HEK293T (cell line): ENCODE measurements around the gene CSGALNACT2.

Source experiments
- CTCF ChIA-PET: fragments of 350-600 bp; formaldehyde crosslinking; extraction: SDS; loops from one replicate; lab custom pipeline; 2021; ENCODE audit warnings: antibody characterized with exemption, inconsistent platforms; lab: Yijun Ruan, JAX
- POLR2A ChIA-PET: fragments of 350-600 bp; formaldehyde crosslinking; extraction: SDS; loops from one replicate; lab custom pipeline; 2020; ENCODE audit warnings: antibody characterized with exemption, inconsistent platforms; lab: Yijun Ruan, JAX
- DNase-seq: peaks from one replicate; pipeline ENCODE4 v3.0.0; 2012; ENCODE audit warnings: mixed read lengths; ENCODE audit errors: extremely low spot score
- ARNT ChIP-seq: fragments of 450-650 bp; IDR thresholded peaks from 2 replicates; pipeline ENCODE4 v1.6.1; 2017; ENCODE audit warnings: mild to moderate bottlenecking
- BHLHE40 ChIP-seq: fragments of 450-650 bp; IDR thresholded peaks from 2 replicates; pipeline ENCODE4 v1.6.1; 2016; ENCODE audit warnings: mild to moderate bottlenecking, moderate library complexity, borderline replicate concordance
- CTBP1 ChIP-seq: fragments of 450-650 bp; IDR thresholded peaks from 2 replicates; pipeline ENCODE4 v1.6.1; 2016; ENCODE audit warnings: borderline replicate concordance
- ELF4 ChIP-seq: fragments of 450-650 bp; IDR thresholded peaks from 2 replicates; pipeline ENCODE4 v1.6.1; 2017; ENCODE audit warnings: antibody characterized with exemption
- FOXA1 ChIP-seq: fragments of 450-650 bp; IDR thresholded peaks from 2 replicates; pipeline ENCODE4 v1.6.1; 2016; ENCODE audit warnings: mild to moderate bottlenecking
- FOXK2 ChIP-seq: fragments of 450-650 bp; IDR thresholded peaks from 2 replicates; pipeline ENCODE4 v1.6.1; 2016; ENCODE audit warnings: mild to moderate bottlenecking
- FOXM1 ChIP-seq: fragments of 450-650 bp; IDR thresholded peaks from 2 replicates; pipeline ENCODE4 v1.6.1; 2017; ENCODE audit warnings: mild to moderate bottlenecking, borderline replicate concordance
- HDGF ChIP-seq: fragments of 450-650 bp; IDR thresholded peaks from 2 replicates; pipeline ENCODE4 v1.6.1; 2017; ENCODE audit warnings: antibody characterized with exemption, borderline replicate concordance
- L3MBTL2 ChIP-seq: fragments of 450-650 bp; conservative IDR thresholded peaks from 2 replicates; pipeline ENCODE4 v1.6.1; 2016; ENCODE audit warnings: mild to moderate bottlenecking
- LEF1 ChIP-seq: fragments of 450-650 bp; IDR thresholded peaks from 2 replicates; pipeline ENCODE4 v1.6.1; 2017; ENCODE audit warnings: mild to moderate bottlenecking, borderline replicate concordance
- NFRKB ChIP-seq: fragments of 450-650 bp; IDR thresholded peaks from 2 replicates; pipeline ENCODE4 v1.6.1; 2016; ENCODE audit warnings: mild to moderate bottlenecking, moderate library complexity
- PKNOX1 ChIP-seq: fragments of 450-650 bp; IDR thresholded peaks from 2 replicates; pipeline ENCODE4 v1.6.1; 2016
- SP1 ChIP-seq: fragments of 450-650 bp; IDR thresholded peaks from 2 replicates; pipeline ENCODE4 v1.6.1; 2017
- SUZ12 ChIP-seq: fragments of 450-650 bp; IDR thresholded peaks from 2 replicates; pipeline ENCODE4 v1.6.1; 2016; ENCODE audit warnings: mild to moderate bottlenecking
- TARDBP ChIP-seq: fragments of 450-650 bp; IDR thresholded peaks from 2 replicates; pipeline ENCODE4 v1.6.1; 2016
- ZNF384 ChIP-seq: fragments of 450-650 bp; IDR thresholded peaks from 2 replicates; pipeline ENCODE4 v1.6.1; 2016

Gene CSGALNACT2

GRCh38 chr10:43155221-43155620 is 17.0 kb downstream of the CSGALNACT2 start:
- no peak for DNase-seq
- POLR2A ChIA-PET: no interaction called here

GRCh38 chr10:43155741-43156140 is 17.5 kb downstream of the CSGALNACT2 start:
- ChIA-PET POLR2A (interaction anchor here (1.1 kb wide), 1 partner anchor 18 kb away, joined by 5 read pairs; the partner anchor contains the start of gene CSGALNACT2), CTCF (no interaction called here)
- no peak for DNase-seq
- TF ChIP-seq ARNT: no peak
- no peak for TF ChIP-seq TARDBP
- no peak for TF ChIP-seq FOXK2
- TF ChIP-seq BHLHE40: no peak
- no peak for TF ChIP-seq LEF1
- TF ChIP-seq ZNF384: no peak
- no peak for TF ChIP-seq PKNOX1
- no peak for TF ChIP-seq FOXA1
- no peak for TF ChIP-seq SUZ12
- no peak for TF ChIP-seq CTBP1

More at GRCh38 chr10:43155221-43155620, 17.0 kb downstream of the CSGALNACT2 start:
- CTCF ChIA-PET: interaction anchor here (0.6 kb wide), 1 partner anchor 100 kb away, joined by 5 read pairs; no protein-coding TSS in a partner anchor
- no peak for TF ChIP-seq FOXA1
- no peak for TF ChIP-seq FOXM1
- no peak for TF ChIP-seq NFRKB
- TF ChIP-seq PKNOX1: no peak
- no peak for TF ChIP-seq SP1
- TF ChIP-seq FOXK2: no peak
- TF ChIP-seq ARNT: no peak
- no peak for TF ChIP-seq ZNF384
- no peak for TF ChIP-seq HDGF
- TF ChIP-seq ELF4: no peak
- TF ChIP-seq LEF1: no peak
- TF ChIP-seq BHLHE40: no peak
- TF ChIP-seq TARDBP: no peak
- TF ChIP-seq L3MBTL2: no peak
- no peak for TF ChIP-seq SUZ12
- TF ChIP-seq CTBP1: no peak

GRCh38 chr10:43156590-43157341 is 18.5 kb downstream of the CSGALNACT2 start:
- no peak for TF ChIP-seq CTBP1
- no peak for TF ChIP-seq SUZ12
- TF ChIP-seq FOXM1: no peak
- no peak for TF ChIP-seq PKNOX1
- no peak for TF ChIP-seq SP1
- no peak for TF ChIP-seq NFRKB
- TF ChIP-seq ARNT: no peak
- POLR2A ChIA-PET: interaction anchor here (0.7 to 1.1 kb wide), 2 partner anchors 17 to 19 kb away, joined by 3 to 5 read pairs; partner anchors contain the start of gene CSGALNACT2
- no peak for DNase-seq
- CTCF ChIA-PET: no interaction called here

- TF ChIP-seq ZNF384: no peak
- no peak for TF ChIP-seq HDGF
- TF ChIP-seq FOXK2: no peak
- TF ChIP-seq SP1: no peak
- TF ChIP-seq PKNOX1: no peak
- TF ChIP-seq LEF1: no peak
- TF ChIP-seq SUZ12: no peak
- no peak for TF ChIP-seq TARDBP
- TF ChIP-seq CTBP1: no peak
- no peak for TF ChIP-seq FOXM1
- CTCF ChIA-PET: no interaction called here
- POLR2A ChIA-PET: no interaction called here
- no peak for DNase-seq
Observed at GRCh38 chr10:43158636-43159035, 20.4 kb downstream of the CSGALNACT2 start.

GRCh38 chr10:43160046-43160920 is 22.0 kb downstream of the CSGALNACT2 start:
- POLR2A ChIA-PET: no interaction called here
- CTCF ChIA-PET: no interaction called here
- TF ChIP-seq TARDBP (no peak), BHLHE40 (no peak), LEF1 (no peak), SP1 (no peak), ELF4 (no peak), CTBP1 (no peak), NFRKB (no peak), ZNF384 (no peak), FOXK2 (no peak), FOXM1 (no peak), PKNOX1 (no peak), HDGF (no peak), ARNT (no peak)
- DNase-seq: no peak
